ENCODE results near the gene DMC1. TPM values are rescaled to one million over a fixed set of nuclear protein-coding genes. Genes with fewer than 3 reads are reported as not detected.

The DMC1 gene
- polyA plus RNA-seq, 1 of the 3 experiments (the other 2 are of a cell fraction): not detected

GRCh38 chr22:38565441-38565840 lies 4.5 kb downstream of the DMC1 start:
- no peaks in the 10 kb centered on the region for H3F3A ChIP-seq (replicated peaks; ENCODE audit: insufficient read depth)
- H3K4me1 ChIP-seq (ENCODE audit: control insufficient read depth in 1 of 2, insufficient read depth in 2 of 2, low read depth in 1 of 2, low read length in 1 of 2): no peaks in the 10 kb centered on the region
- CTCF ChIA-PET: interaction anchor here (1.2 kb wide), 1 partner anchor 513 kb away, joined by 8 read pairs; no protein-coding TSS in a partner anchor
- no peaks in the 10 kb centered on the region for H3K27me3 ChIP-seq (ENCODE audit: insufficient read depth)
- H3K27ac ChIP-seq (ENCODE audit: low read depth in 2 of 2, low read length in 1 of 2): no peak overlapping the region
- H4K20me1 ChIP-seq (ENCODE audit: insufficient read depth): no peaks in the 10 kb centered on the region
- TF ChIP-seq EP300 (IDR thresholded peaks at IDR 0.05; ENCODE audit: borderline replicate concordance in 1 of 2, low read depth in 1 of 2, low read length in 1 of 2) (no peak), MAX (IDR thresholded peaks at IDR 0.05; ENCODE audit: low read depth) (no peak), USF1 (IDR thresholded peaks at IDR 0.05; ENCODE audit: borderline replicate concordance, low read depth) (no peak), IRF3 (IDR thresholded peaks at IDR 0.05; ENCODE audit: low read depth, low read length) (no peak), RXRA (IDR thresholded peaks at IDR 0.05; ENCODE audit: borderline replicate concordance, low read depth) (no peak), MXI1 (IDR thresholded peaks at IDR 0.05; ENCODE audit: low read depth, low read length) (no peak), ELF1 (IDR thresholded peaks at IDR 0.05) (no peak), EZH2phosphoT487 (IDR thresholded peaks at IDR 0.05; ENCODE audit: borderline replicate concordance, low read depth) (no peak), JUND (IDR thresholded peaks at IDR 0.05) (no peak), NFIC (IDR thresholded peaks at IDR 0.05; ENCODE audit: borderline replicate concordance) (no peak), SMC3 (IDR thresholded peaks at IDR 0.05; ENCODE audit: low read depth, low read length) (no peak), RCOR1 (IDR thresholded peaks at IDR 0.05; ENCODE audit: low read length) (no peak), FOXM1 (IDR thresholded peaks at IDR 0.05; ENCODE audit: low read depth) (no peak), NRF1 (IDR thresholded peaks at IDR 0.05; ENCODE audit: low read depth, low read length) (no peak), CHD2 (IDR thresholded peaks at IDR 0.05; ENCODE audit: low read length, partially characterized antibody) (no peak), FOSL2 (IDR thresholded peaks at IDR 0.05; ENCODE audit: borderline replicate concordance, low read depth) (no peak), USF2 (IDR thresholded peaks at IDR 0.05; ENCODE audit: borderline replicate concordance, low read depth, low read length) (no peak), TEAD4 (IDR thresholded peaks at IDR 0.05; ENCODE audit: borderline replicate concordance, insufficient read depth) (no peak)
- H2AFZ ChIP-seq (ENCODE audit: low read depth): no peak overlapping the region
- no peaks in the 10 kb centered on the region for H3K36me3 ChIP-seq (replicated peaks in 1 of 2; ENCODE audit: control insufficient read depth in 1 of 2, insufficient read depth in 2 of 2, low read length in 1 of 2)
- POLR2A ChIA-PET: no interaction called here
- H3K79me2 ChIP-seq (ENCODE audit: insufficient read depth): no peaks in the 10 kb centered on the region
- no peaks in the 10 kb centered on the region for H3K9me3 ChIP-seq
- no peak overlapping the region for H3K4me3 ChIP-seq (ENCODE audit: low read depth in 2 of 2, low read length in 1 of 2)
- 75% methylated on average over 1 of the region's 1 CpG for WGBS (ENCODE audit: low lambda C conversion rate)
- H3K4me2 ChIP-seq: no peak overlapping the region
- no peak for DNase-seq
- no peak overlapping the region for H3K9ac ChIP-seq
- H3K9me2 ChIP-seq: no peaks in the 10 kb centered on the region
